ENCODE data around the gene FRMD8. TPM values are rescaled to one million over a fixed set of nuclear protein-coding genes. Genes with fewer than 3 reads are reported as not detected.

Gene FRMD8
- total and polyA plus RNA-seq, 2 of the 8 experiments (the other 6 are each of a cell fraction or from before 2014, with no cell fraction given) = 15.0 to 19.2 TPM

GRCh38 chr11:65351511-65351910 lies 34.9 kb upstream of the FRMD8 start:
- Histone ChIP-seq H2BK15ac (ENCODE audit: low read length) (no peak overlapping the region), H2AFZ (ENCODE audit: low read length) (no peak overlapping the region), H3K27ac (ENCODE audit: low read depth, low read length) (no peak overlapping the region), H2BK120ac (replicated peaks; ENCODE audit: low read depth, low read length) (no peak overlapping the region), H3K56ac (replicated peaks; ENCODE audit: insufficient read length, low read depth, low read length) (no peak overlapping the region), H2AK5ac (ENCODE audit: low read depth, low read length) (no peak overlapping the region), H3K9me3 (ENCODE audit: insufficient read depth in 2 of 2, low read depth in 1 of 2, low read length in 1 of 2) (no peaks in the 10 kb centered on the region), H4K5ac (ENCODE audit: insufficient read length, low read depth, low read length) (no peak overlapping the region), H3K23me2 (ENCODE audit: low read depth, low read length) (peaks cover 9% of the 10 kb centered on the region), H3K4ac (replicated peaks; ENCODE audit: insufficient read length, low read depth, low read length) (no peak overlapping the region), H2BK5ac (ENCODE audit: low read depth, low read length) (no peak overlapping the region), H3K14ac (ENCODE audit: insufficient read length) (no peak overlapping the region), H3K18ac (ENCODE audit: extremely low read depth, low read length) (no peak overlapping the region), H3K4me1 (replicated peaks in 1 of 4; ENCODE audit: control insufficient read depth in 3 of 4, insufficient read depth in 4 of 4, low read length in 3 of 4) (peaks cover 0 to 10% (median 3%) of the 10 kb centered on the region in 4 experiments; a peak in 5 of 7 replicates), H3K23ac (ENCODE audit: insufficient read length) (no peak overlapping the region), H4K91ac (replicated peaks; ENCODE audit: insufficient read length, low read length) (no peak overlapping the region), H3K36me3 (ENCODE audit: control insufficient read depth in 2 of 4, insufficient read depth in 4 of 4, low read length in 3 of 4) (peaks cover 19 to 59% (median 38%) of the 10 kb centered on the region in 4 experiments), H4K8ac (ENCODE audit: extremely low read depth, insufficient read depth, low read length) (no peak overlapping the region), H4K20me1 (replicated peaks in 1 of 2; ENCODE audit: control insufficient read depth in 1 of 2, insufficient read depth in 2 of 2, low read length in 2 of 2) (peaks cover 2 to 5% of the 10 kb centered on the region in 2 experiments), H3K4me2 (ENCODE audit: insufficient read depth in 1 of 2, low read depth in 2 of 2, low read length in 2 of 2) (no peak overlapping the region), H3K79me1 (ENCODE audit: low read depth, low read length) (no peaks in the 10 kb centered on the region), H3K27me3 (replicated peaks in 1 of 4; ENCODE audit: control insufficient read depth in 3 of 4, extremely low read depth in 1 of 4, insufficient read depth in 3 of 4, low read length in 3 of 4) (peaks cover 6 to 14% (median 13%) of the 10 kb centered on the region in 4 experiments), H2BK12ac (ENCODE audit: low read depth, low read length) (no peak overlapping the region), H3K79me2 (ENCODE audit: control insufficient read depth in 1 of 2, insufficient read depth in 2 of 2, low read length in 2 of 2) (no peaks in the 10 kb centered on the region), H3K4me3 (ENCODE audit: extremely low read depth in 1 of 4, insufficient read depth in 2 of 4, low read depth in 3 of 4, low read length in 4 of 4) (no peak overlapping the region), H2BK20ac (ENCODE audit: low read length) (no peak overlapping the region), H3K9ac (replicated peaks in 1 of 4; ENCODE audit: extremely low read depth in 1 of 4, low read depth in 3 of 4, low read length in 3 of 4) (no peak overlapping the region)
- TF ChIP-seq SUZ12 (IDR thresholded peaks at IDR 0.05; ENCODE audit: low read length) = no peak
- TF ChIP-seq TEAD4 (IDR thresholded peaks at IDR 0.05; ENCODE audit: low read depth, low read length) = no peak
- TF ChIP-seq PHF8 (conservative IDR thresholded peaks at IDR 0.05; ENCODE audit: low read depth, low read length) = no peak
- TF ChIP-seq TBP (IDR thresholded peaks at IDR 0.05; ENCODE audit: low read depth, low read length) = no peak
- TF ChIP-seq CBX5 (IDR thresholded peaks at IDR 0.05; ENCODE audit: low read depth, low read length) = no peak
- no peak for TF ChIP-seq SIX5 (IDR thresholded peaks at IDR 0.05; ENCODE audit: low read depth, low read length)
- TF ChIP-seq CTBP2 (IDR thresholded peaks at IDR 0.05; ENCODE audit: borderline replicate concordance, insufficient read depth, insufficient read length, low read length) = no peak
- TF ChIP-seq EGR1 (IDR thresholded peaks at IDR 0.05; ENCODE audit: borderline replicate concordance, low read depth, low read length) = no peak
- no peak for TF ChIP-seq HDAC2 (IDR thresholded peaks at IDR 0.05; ENCODE audit: borderline replicate concordance in 1 of 2, low read depth in 2 of 2, low read length in 2 of 2)
- DNase-seq (ENCODE audit: low read depth in 1 of 2, low spot score in 2 of 2) (no peak), FAIRE-seq (no peak)
- POLR2A ChIA-PET (ENCODE audit: partially characterized antibody) = interaction anchor here (0.9 to 3.9 kb wide), 3 partner anchors 17 to 154 kb away, joined by 3 to 20 read pairs (median 17); partner anchors contain the start of genes DPF2 and MALAT1
- CTCF ChIA-PET (ENCODE audit: partially characterized antibody) = interaction anchor here (1.0 to 6.3 kb wide), 11 partner anchors 9 to 77 kb away, joined by 3 to 27 read pairs (median 5); partner anchors contain the start of gene DPF2
- WGBS, 2 experiments (ENCODE audit: extremely low coverage in 1 of 2, insufficient coverage in 1 of 2, insufficient read length in 1 of 2, insufficient replicate concordance in 2 of 2, low coverage in 1 of 2, low lambda C conversion rate in 2 of 2, missing lambda C conversion rate in 1 of 2) = 90% methylated on average over 2 of the region's 2 CpGs; no CpG with 5 or more reads in 1 of the 2 experiments

All from H1 (cell line).